Measurements from ENCODE around the gene FAM118B.

FAM118B gene

GRCh38 chr11:126186708-126187529 is 24.7 kb upstream of the FAM118B start:
- no peak for DNase-seq

- no peak for DNase-seq
These were observed 23.1 kb upstream of the FAM118B start for GRCh38 chr11:126188332-126189108.

- no peak for DNase-seq
These were observed 22.3 kb upstream of the FAM118B start for GRCh38 chr11:126189109-126189929.

GRCh38 chr11:126190792-126191191 is 20.8 kb upstream of the FAM118B start:
- no peak for DNase-seq

GRCh38 chr11:126191379-126192073 is 20.1 kb upstream of the FAM118B start:
- no peak for DNase-seq

GRCh38 chr11:126192361-126192760 is 19.2 kb upstream of the FAM118B start:
- no peak for DNase-seq

GRCh38 chr11:126193038-126193478 is 18.5 kb upstream of the FAM118B start:
- DNase-seq: no peak

- DNase-seq: peak; percentile 7
These were observed 17.4 kb upstream of the FAM118B start for GRCh38 chr11:126194121-126194543.

- no peak for DNase-seq
These were observed 16.5 kb upstream of the FAM118B start for GRCh38 chr11:126195119-126195518.

- no peak for DNase-seq
These were observed 14.2 kb upstream of the FAM118B start for GRCh38 chr11:126197277-126197939.

GRCh38 chr11:126198648-126199047 is 12.9 kb upstream of the FAM118B start:
- DNase-seq: no peak

GRCh38 chr11:126202646-126203359 is 8.8 kb upstream of the FAM118B start:
- no peak for DNase-seq

GRCh38 chr11:126205359-126205758 is 6.2 kb upstream of the FAM118B start:
- no peak for DNase-seq

- DNase-seq: no peak
These were observed 3.7 kb upstream of the FAM118B start for GRCh38 chr11:126207896-126208295.

- no peak for DNase-seq
These were observed 729 bp upstream of the FAM118B start for GRCh38 chr11:126210871-126211235.

GRCh38 chr11:126212089-126212660 is 593 bp downstream of the FAM118B start:
- DNase-seq: no peak

GRCh38 chr11:126214441-126214840 is 2.9 kb downstream of the FAM118B start:
- DNase-seq: no peak

GRCh38 chr11:126214841-126215240 is 3.3 kb downstream of the FAM118B start:
- no peak for DNase-seq

GRCh38 chr11:126216526-126217305 is 5.1 kb downstream of the FAM118B start:
- DNase-seq: no peak

GRCh38 chr11:126217491-126217890 is 5.9 kb downstream of the FAM118B start:
- DNase-seq: no peak

Data from T1000 (cell line).